M059J (cell line): ENCODE measurements around the gene IGLON5. TPM values are rescaled to one million over a fixed set of nuclear protein-coding genes. Genes with fewer than 3 reads are reported as not detected.

ENCODE experiments used
- DNase-seq: peaks from one replicate; pipeline ENCODE4 v3.0.0-alpha.2; 2012; ENCODE audit warnings: low read depth
- total RNA-seq: library from RNA; depleted of rRNA; stranded (reverse); fragments of >200 nt; shearing (Covaris generic); gene quantifications from 2 replicates; pipeline ENCODE4 v1.2.3, GENCODE V29; 2014; rRNA removed

Gene IGLON5
- total RNA-seq: not detected in 2 replicates

GRCh38 chr19:51311351-51312257 is at the start of gene IGLON5:
IGLON5 (plus strand) TSS chr19:51311644; CDS start chr19:51311848, 204 bp downstream.
- no peak for DNase-seq

- no peak for DNase-seq
Observed at GRCh38 chr19:51263808-51264207, 47.6 kb upstream of the IGLON5 start.

GRCh38 chr19:51271067-51271466 is 40.4 kb upstream of the IGLON5 start:
- DNase-seq: no peak

GRCh38 chr19:51272183-51272810 is 39.1 kb upstream of the IGLON5 start:
- no peak for DNase-seq

- DNase-seq: no peak
Observed at GRCh38 chr19:51274049-51274770, 37.2 kb upstream of the IGLON5 start.

- no peak for DNase-seq
Observed at GRCh38 chr19:51277112-51277511, 34.3 kb upstream of the IGLON5 start.

GRCh38 chr19:51282335-51282734 is 29.1 kb upstream of the IGLON5 start:
- DNase-seq: no peak

- no peak for DNase-seq
Observed at GRCh38 chr19:51285682-51286081, 25.8 kb upstream of the IGLON5 start.

GRCh38 chr19:51289635-51290034 is 21.8 kb upstream of the IGLON5 start:
- DNase-seq: no peak

GRCh38 chr19:51292971-51293370 is 18.5 kb upstream of the IGLON5 start:
- DNase-seq: no peak

- DNase-seq: no peak
Observed at GRCh38 chr19:51293571-51294210, 17.8 kb upstream of the IGLON5 start.

GRCh38 chr19:51294211-51294976 is 17.1 kb upstream of the IGLON5 start:
- DNase-seq: peak; percentile 22

GRCh38 chr19:51294977-51295375 is 16.5 kb upstream of the IGLON5 start:
- DNase-seq: no peak

GRCh38 chr19:51295382-51296126 is 15.9 kb upstream of the IGLON5 start:
- DNase-seq: no peak

GRCh38 chr19:51296336-51297093 is 14.9 kb upstream of the IGLON5 start:
- DNase-seq: no peak

- no peak for DNase-seq
Observed at GRCh38 chr19:51297406-51297805, 14.0 kb upstream of the IGLON5 start.

- no peak for DNase-seq
Observed at GRCh38 chr19:51301266-51301665, 10.2 kb upstream of the IGLON5 start.

GRCh38 chr19:51305479-51305878 is 6.0 kb upstream of the IGLON5 start:
- no peak for DNase-seq

GRCh38 chr19:51316688-51317087 is 5.2 kb downstream of the IGLON5 start:
- no peak for DNase-seq

GRCh38 chr19:51317376-51317775 is 5.9 kb downstream of the IGLON5 start:
- DNase-seq: peak; percentile 18
